Bronchial epithelial cell (primary cell): ENCODE data around the gene GAB3. TPM values are rescaled to one million over a fixed set of nuclear protein-coding genes. Genes with fewer than 3 reads are reported as not detected.

Source experiments
- DNase-seq: peaks from one replicate; pipeline ENCODE4 v3.0.0-alpha.2; 2010; ENCODE audit warnings: low read depth
- FAIRE-seq: peaks from 2 replicates; lab custom pipeline; 2011; peaks lifted over from hg19 to GRCh38; lab: Jason Lieb, UNC
- H3K27me3 ChIP-seq: 2 replicates; pipeline ENCODE4 v1.5.1; 2011; ENCODE audit warnings: low read length; ENCODE audit not compliant: control insufficient read depth, insufficient read depth
- H3K36me3 ChIP-seq: 2 replicates; pipeline ENCODE4 v1.5.1; 2011; ENCODE audit warnings: low read length; ENCODE audit not compliant: control insufficient read depth, insufficient read depth
- H3K4me3 ChIP-seq: 2 replicates; pipeline ENCODE4 v1.5.1; 2011; ENCODE audit warnings: mild to moderate bottlenecking, low read depth, low read length, control low read depth
- CTCF ChIP-seq: IDR thresholded peaks from 2 replicates; pipeline ENCODE4 v1.5.1; 2011; ENCODE audit warnings: mild to moderate bottlenecking, moderate library complexity, low read length, control low read depth, inconsistent platforms; ENCODE audit not compliant: insufficient read depth, severe bottlenecking
- total RNA-seq: library from RNA; depleted of rRNA; stranded (reverse); fragments of >200 nt; gene quantifications from 2 replicates; pipeline ENCODE4 v1.2.1, GENCODE V29; 2014

The GAB3 gene
- total RNA-seq, 1 donor from 2014 or later, result under 0.01 TPM

- no peaks in the 10 kb centered on the region for H3K27me3 ChIP-seq
- no peak for DNase-seq
- FAIRE-seq, result no peak
- no peak overlapping the region for H3K4me3 ChIP-seq
- peaks cover 18% of the 10 kb centered on the region for H3K36me3 ChIP-seq
- no peak for TF ChIP-seq CTCF
Measured at GRCh38 chrX:154776753-154777152, 25.9 kb upstream of the GAB3 start.

- peak; percentile 50 for DNase-seq
- H3K4me3 ChIP-seq, result no peak overlapping the region
- H3K27me3 ChIP-seq, result no peaks in the 10 kb centered on the region
- TF ChIP-seq CTCF, result no peak
- peaks cover 18% of the 10 kb centered on the region for H3K36me3 ChIP-seq
- peak; percentile 91 for FAIRE-seq
Measured at GRCh38 chrX:154775419-154776349, 24.8 kb upstream of the GAB3 start.

DNA sequence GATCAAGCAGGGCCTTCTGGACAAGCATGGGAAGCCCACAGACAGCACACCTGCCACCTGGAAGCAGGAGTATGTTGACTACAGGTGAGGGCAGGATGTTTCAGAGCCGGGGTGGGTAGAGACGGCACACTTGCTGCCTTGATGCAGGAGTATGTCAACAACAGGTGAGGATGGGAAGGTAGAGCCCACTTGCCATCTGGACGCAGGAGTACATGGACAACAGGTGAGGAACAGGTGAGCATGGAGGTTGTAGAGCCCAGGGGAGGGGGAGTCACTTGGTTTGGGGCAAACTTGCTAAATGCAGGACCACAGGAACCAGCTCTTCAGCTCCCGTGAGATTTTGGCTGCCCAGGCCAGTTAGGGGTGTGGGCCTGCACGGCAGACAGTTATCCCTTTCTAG lies 23.7 kb upstream of the GAB3 start:
- peaks cover 21% of the 10 kb centered on the region for H3K36me3 ChIP-seq
- no peak overlapping the region for H3K4me3 ChIP-seq
- DNase-seq (no peak), FAIRE-seq (no peak)
- H3K27me3 ChIP-seq, result no peaks in the 10 kb centered on the region
- no peak for TF ChIP-seq CTCF

GRCh38 chrX:154762537-154763296 lies 11.8 kb upstream of the GAB3 start, which contains the start of gene DKC1:
DKC1 (plus strand) TSS chrX:154762864; CDS start chrX:154762966, 102 bp downstream.
- no peaks in the 10 kb centered on the region for H3K27me3 ChIP-seq
- TF ChIP-seq CTCF, result peak; percentile 9
- DNase-seq, result peak; percentile 87
- peaks cover 9% of the 10 kb centered on the region for H3K36me3 ChIP-seq
- H3K4me3 ChIP-seq, result peak within 1 kb of the TSS; percentile 66
- FAIRE-seq, result no peak

DNA sequence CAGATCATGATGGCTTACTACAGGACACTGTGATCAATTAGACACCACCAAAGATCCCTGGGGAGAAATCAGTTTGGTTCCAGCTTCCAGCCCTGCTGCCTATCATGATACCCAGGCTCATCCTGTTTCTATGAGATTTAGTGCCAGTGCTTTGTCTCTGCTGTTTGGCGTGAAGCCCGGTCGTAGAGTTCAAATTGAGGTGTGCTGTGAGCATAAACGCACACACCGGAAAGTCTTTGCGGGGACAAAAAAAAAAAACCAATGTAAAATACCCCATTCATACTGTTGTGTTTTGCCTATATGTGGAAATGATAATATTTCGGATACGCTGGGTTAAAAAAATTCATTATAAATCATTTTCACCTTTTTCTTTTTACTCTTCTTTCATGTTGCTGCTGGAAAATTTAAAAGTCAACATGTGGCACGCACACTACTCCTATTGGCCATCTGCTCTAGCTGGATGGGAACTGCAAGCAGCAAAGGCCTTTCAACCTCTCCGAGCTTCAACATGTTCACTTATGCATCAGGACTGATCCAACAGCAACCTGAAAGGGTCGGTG lies 11.2 kb upstream of the GAB3 start:
- H3K4me3 ChIP-seq, result peak overlapping the region; percentile 39
- no peaks in the 10 kb centered on the region for H3K27me3 ChIP-seq
- no peak for TF ChIP-seq CTCF
- FAIRE-seq (no peak), DNase-seq (no peak)
- peaks cover 8% of the 10 kb centered on the region for H3K36me3 ChIP-seq
